ENCODE data around the gene CYB5R4.

The CYB5R4 gene

DNA sequence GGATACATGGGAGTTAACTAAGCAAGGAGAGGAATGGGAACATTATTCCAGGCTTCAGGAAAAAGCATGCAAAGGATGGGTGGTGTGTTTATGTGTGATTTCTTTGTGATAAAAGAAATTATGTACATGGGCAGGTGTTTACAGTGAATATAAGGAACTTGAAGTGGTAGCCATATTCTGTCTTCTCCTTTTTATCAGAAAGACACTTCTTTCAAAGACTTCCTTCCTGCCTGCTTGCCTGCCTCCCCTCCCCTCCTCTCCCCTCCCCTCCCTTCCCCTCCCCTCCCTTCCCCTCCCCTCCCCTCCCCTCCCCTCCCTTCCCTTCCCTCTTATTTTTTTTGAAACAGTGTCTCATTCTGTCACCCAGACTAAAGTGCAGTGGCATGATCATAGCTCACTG, 14.4 kb downstream of the CYB5R4 start:
- no peak for DNase-seq (ENCODE audit: low read depth, low spot score)
- in situ Hi-C loops (cut with HindIII; ENCODE audit: low sequenced_read_pairs): no loop called here
- TF ChIP-seq, protein P1, sequence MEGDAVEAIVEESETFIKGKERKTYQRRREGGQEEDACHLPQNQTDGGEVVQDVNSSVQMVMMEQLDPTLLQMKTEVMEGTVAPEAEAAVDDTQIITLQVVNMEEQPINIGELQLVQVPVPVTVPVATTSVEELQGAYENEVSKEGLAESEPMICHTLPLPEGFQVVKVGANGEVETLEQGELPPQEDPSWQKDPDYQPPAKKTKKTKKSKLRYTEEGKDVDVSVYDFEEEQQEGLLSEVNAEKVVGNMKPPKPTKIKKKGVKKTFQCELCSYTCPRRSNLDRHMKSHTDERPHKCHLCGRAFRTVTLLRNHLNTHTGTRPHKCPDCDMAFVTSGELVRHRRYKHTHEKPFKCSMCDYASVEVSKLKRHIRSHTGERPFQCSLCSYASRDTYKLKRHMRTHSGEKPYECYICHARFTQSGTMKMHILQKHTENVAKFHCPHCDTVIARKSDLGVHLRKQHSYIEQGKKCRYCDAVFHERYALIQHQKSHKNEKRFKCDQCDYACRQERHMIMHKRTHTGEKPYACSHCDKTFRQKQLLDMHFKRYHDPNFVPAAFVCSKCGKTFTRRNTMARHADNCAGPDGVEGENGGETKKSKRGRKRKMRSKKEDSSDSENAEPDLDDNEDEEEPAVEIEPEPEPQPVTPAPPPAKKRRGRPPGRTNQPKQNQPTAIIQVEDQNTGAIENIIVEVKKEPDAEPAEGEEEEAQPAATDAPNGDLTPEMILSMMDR (IDR thresholded peaks at IDR 0.05; ENCODE audit: low read depth, low read length): no peak
- no peak overlapping the region for H3K4me3 ChIP-seq (ENCODE audit: low read depth, low read length)

DNA sequence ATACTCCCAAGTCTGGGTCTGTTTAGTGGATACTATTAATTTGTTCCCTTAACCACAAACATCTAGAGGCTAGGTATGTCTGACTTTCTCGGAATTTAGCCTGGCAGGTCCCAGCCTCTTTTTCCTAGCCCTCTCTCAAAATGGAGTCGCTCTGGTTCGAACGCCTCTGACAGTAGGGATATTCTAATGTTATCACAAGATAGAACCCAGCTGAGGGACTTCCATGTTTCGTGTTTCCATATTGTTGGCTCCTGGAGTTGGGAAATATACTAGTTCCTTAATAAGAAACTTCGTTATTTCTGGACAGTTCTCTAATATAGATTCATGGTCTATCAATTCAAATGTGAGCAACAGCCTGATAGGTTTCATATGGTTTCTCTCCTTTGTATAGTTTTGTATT, 16.4 kb downstream of the CYB5R4 start:
- in situ Hi-C loops (cut with HindIII; ENCODE audit: low sequenced_read_pairs): no loop called here
- TF ChIP-seq, protein P1 (IDR thresholded peaks at IDR 0.05; ENCODE audit: low read depth, low read length): no peak
- no peak for DNase-seq (ENCODE audit: low read depth, low spot score)

DNA sequence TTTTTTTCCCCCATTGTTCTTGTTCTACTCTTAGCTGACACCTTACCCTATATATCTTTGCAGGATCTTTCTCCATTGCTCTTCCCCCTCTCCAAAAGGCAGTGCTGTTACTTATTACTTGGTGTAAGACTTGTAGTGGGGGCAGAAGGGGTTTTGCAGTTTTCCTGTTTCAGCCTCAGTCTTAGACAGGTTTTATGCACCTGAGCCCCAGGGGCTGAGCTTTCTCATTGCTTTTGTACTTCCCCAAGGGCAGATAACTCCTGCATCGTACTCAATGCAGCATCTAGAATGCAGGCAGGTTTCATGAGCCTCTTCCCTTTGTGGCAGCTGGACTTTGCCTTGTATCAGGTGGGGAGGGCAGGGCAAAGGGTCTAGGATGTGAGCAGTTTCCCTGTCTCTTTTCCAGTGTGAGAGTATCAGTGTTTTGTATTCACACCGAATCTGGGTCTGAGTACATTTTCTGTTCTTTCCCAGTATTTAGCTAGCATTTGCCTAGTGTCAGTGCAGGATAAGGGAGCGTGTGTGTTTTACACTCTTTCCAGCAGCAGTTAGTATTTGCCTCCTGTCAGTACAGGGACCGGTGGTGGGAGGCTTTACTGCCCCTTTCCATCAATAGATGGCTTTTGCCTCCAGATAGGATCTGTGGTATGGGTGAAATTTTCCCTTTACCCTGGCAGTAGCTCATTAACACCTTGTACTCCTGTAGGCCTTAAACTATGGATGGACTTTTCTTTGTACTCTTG, 19.6 kb downstream of the CYB5R4 start:
- TF ChIP-seq, protein P1 (IDR thresholded peaks at IDR 0.05; ENCODE audit: low read depth, low read length): no peak
- no peak for DNase-seq (ENCODE audit: low read depth, low spot score)
- no peak overlapping the region for H3K4me3 ChIP-seq (ENCODE audit: low read depth, low read length)
- in situ Hi-C loops (cut with HindIII; ENCODE audit: low sequenced_read_pairs): no loop called here

More for the DNA sequence above, 16.4 kb downstream of the CYB5R4 start:
- no peak overlapping the region for H3K4me3 ChIP-seq (ENCODE audit: low read depth, low read length)

DNA sequence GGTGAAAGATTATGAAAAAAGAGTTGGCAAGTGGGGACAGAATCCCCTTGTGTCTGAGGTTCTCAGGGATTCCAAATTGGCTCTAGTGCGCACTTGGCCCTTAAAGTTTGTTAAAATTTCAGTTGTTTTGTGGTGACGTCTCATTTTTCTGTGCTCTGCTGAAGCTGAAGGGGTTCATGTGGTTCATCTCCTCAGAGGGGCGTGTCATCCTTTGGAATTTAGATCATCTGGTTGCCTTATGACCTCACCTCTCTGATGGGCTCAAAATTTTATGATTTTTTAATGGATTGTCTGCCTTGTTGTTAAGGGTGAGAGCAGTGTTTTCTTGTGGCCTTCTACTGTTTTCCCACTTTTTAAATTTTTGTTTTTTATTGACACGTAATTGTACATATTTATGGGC, 20.3 kb downstream of the CYB5R4 start:
- TF ChIP-seq, protein P1 (IDR thresholded peaks at IDR 0.05; ENCODE audit: low read depth, low read length): no peak
- in situ Hi-C loops (cut with HindIII; ENCODE audit: low sequenced_read_pairs): no loop called here
- DNase-seq (ENCODE audit: low read depth, low spot score): no peak

DNA sequence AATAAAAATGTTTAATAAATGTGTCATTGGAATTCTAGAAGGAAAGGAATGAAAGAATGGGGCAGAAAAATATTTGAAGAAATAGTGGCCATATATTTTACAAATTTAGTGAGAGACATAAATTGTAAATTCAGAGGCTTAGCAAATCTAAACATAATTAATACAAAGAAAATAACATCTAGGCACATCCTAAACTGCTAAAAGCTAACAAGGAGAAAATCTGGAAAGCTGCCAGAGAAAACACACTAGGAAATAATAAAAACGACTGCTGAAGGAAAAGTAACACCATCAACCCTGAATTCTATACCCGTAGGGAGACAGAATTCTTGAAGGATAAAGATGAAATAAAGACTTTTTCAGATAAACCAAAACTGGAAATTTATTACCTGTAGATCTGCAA, 23.8 kb downstream of the CYB5R4 start:
- in situ Hi-C loops (cut with HindIII; ENCODE audit: low sequenced_read_pairs): no loop called here
- no peak overlapping the region for H3K4me3 ChIP-seq (ENCODE audit: low read depth, low read length)
- DNase-seq (ENCODE audit: low read depth, low spot score): no peak
- TF ChIP-seq, protein P1 (IDR thresholded peaks at IDR 0.05; ENCODE audit: low read depth, low read length): no peak

More for the DNA sequence above, 20.3 kb downstream of the CYB5R4 start:
- no peak overlapping the region for H3K4me3 ChIP-seq (ENCODE audit: low read depth, low read length)

DNA sequence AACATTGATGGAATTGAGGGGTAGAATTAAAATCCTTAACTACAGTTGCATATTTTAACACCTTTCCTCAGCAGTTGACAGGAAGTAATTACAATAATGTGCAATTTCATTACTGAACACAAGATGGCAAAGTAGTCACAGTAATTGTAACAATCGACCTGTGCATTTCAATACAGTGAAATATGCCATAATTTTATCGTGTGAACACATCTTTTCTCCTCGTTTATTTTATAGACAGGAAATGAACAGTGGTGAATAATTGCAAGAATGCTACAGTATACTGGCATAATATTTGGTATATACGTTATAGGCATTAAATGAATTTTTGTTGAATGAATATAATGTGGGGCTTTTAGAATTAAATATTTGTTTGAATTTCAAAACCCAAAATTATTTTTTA, 25.0 kb downstream of the CYB5R4 start:
- TF ChIP-seq, protein P1 (IDR thresholded peaks at IDR 0.05; ENCODE audit: low read depth, low read length): peak; percentile 53
- DNase-seq (ENCODE audit: low read depth, low spot score): peak; percentile 47
- no peak overlapping the region for H3K4me3 ChIP-seq (ENCODE audit: low read depth, low read length)
- in situ Hi-C loops (cut with HindIII; ENCODE audit: low sequenced_read_pairs): no loop called here
